OCI-LY3 (cell line): Measurements from ENCODE around the gene KCTD3.

Experiments
- EZH2phosphoT487 ChIP-seq: fragments of 200-600 bp; shearing (Covaris generic); IDR thresholded peaks from 2 replicates; pipeline ENCODE4 v1.6.1; 2018; ENCODE audit warnings: antibody characterized with exemption, mixed run types, low read depth
- TF ChIP-seq, protein P1 (sequence below): fragments of 200-600, 300-600 bp; sonication (generic); IDR thresholded peaks from 2 replicates; pipeline ENCODE4 v1.5.1; 2014; ENCODE audit warnings: antibody characterized with exemption, low read length, low read depth

DNA sequence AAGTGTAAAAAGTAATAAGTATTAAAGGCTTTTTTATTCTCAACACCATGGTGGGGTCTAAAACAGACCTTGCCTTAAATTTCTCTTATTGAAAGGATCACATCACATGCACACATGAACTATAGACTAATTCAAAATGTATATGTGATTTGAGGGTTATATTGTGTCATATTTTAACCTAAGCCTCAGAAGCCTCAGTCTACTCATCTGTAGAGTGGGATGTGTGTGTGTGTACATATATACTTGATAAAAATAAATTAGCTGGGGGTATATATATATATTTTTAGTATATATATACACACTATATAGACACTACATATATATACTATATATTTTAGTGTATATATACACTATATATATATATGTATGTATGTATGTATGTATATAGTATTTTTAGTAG is 58.8 kb downstream of the KCTD3 start:
- TF ChIP-seq, protein P1, sequence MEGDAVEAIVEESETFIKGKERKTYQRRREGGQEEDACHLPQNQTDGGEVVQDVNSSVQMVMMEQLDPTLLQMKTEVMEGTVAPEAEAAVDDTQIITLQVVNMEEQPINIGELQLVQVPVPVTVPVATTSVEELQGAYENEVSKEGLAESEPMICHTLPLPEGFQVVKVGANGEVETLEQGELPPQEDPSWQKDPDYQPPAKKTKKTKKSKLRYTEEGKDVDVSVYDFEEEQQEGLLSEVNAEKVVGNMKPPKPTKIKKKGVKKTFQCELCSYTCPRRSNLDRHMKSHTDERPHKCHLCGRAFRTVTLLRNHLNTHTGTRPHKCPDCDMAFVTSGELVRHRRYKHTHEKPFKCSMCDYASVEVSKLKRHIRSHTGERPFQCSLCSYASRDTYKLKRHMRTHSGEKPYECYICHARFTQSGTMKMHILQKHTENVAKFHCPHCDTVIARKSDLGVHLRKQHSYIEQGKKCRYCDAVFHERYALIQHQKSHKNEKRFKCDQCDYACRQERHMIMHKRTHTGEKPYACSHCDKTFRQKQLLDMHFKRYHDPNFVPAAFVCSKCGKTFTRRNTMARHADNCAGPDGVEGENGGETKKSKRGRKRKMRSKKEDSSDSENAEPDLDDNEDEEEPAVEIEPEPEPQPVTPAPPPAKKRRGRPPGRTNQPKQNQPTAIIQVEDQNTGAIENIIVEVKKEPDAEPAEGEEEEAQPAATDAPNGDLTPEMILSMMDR: no peak
- no peak for TF ChIP-seq EZH2phosphoT487
